GM12872 (cell line): ENCODE data around the gene RHOD.

Source experiments
- CTCF ChIP-seq: IDR thresholded peaks from 3 replicates; pipeline ENCODE4 v1.5.1; 2011; ENCODE audit warnings: low read depth, mild to moderate bottlenecking, low read length, moderate library complexity; ENCODE audit not compliant: insufficient read depth

RHOD gene

GRCh38 chr11:67083786-67084366 is 27.2 kb downstream of the RHOD start:
- no peak for TF ChIP-seq CTCF

DNA sequence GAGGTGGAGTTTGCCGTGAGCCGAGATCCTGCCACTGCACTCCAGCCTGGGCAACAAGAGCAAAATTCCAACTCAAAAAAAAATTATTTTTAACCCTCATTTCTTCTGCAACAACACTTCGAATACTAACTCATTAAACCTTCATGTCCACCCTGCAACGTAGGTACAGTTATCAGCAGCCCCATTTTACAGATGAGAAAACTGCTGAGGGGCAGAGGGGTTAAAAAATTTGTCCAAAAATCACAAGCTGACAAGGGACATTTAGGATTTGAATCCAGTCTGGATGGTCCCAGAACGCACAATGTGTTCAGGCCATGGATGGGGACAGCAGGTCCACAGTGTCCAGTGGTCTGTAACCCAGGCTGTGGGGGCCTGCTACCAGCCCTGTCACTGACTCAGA is 29.0 kb downstream of the RHOD start:
- no peak for TF ChIP-seq CTCF

GRCh38 chr11:67090717-67091116 is 34.1 kb downstream of the RHOD start:
- TF ChIP-seq CTCF: no peak

DNA sequence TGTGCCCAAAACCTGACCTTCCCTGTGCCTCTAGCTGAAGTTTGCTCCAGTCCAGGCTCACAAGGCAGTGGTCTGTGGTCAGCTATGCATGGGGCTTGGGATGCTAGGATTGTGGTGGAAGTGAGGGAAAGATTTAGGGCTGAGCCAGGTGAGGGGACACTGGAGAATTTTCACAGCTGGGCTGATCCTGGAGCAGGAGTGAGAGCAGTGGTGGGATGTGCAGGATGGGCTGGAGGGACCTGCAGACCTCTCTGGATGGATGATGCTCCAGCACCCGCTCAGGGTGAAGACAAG is 38.5 kb downstream of the RHOD start:
- TF ChIP-seq CTCF: no peak

- TF ChIP-seq CTCF: no peak
These were observed 42.3 kb downstream of the RHOD start for GRCh38 chr11:67098799-67099429.

DNA sequence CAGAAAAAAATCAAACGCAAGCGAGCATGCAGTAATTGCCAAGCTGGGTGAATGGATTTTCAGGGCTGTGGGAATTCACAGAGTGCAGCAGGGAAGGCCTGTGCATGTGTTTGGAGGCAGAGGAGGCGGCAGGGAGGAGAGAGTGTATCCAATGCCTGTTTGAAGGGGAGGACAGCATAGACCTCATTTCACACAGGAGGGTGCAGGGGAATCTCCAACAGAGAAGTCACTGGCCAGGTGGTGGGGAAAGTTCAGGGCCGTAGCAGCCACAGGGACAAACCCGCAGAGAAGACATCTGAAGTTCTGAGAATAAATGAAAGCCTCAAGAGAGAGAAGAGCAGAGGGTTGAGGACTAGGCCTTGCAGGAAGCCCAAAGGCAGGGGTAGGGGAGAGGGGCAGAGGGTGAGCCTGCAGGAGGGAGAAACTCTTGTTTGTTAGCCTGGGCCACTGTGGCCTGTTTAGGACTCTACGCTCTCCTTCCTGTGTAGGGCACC is 43.2 kb downstream of the RHOD start:
- TF ChIP-seq CTCF: no peak

GRCh38 chr11:67102664-67103063 is 46.0 kb downstream of the RHOD start:
- TF ChIP-seq CTCF: no peak

GRCh38 chr11:67105964-67106363 is 49.3 kb downstream of the RHOD start:
- no peak for TF ChIP-seq CTCF
